Caco-2 (cell line): ENCODE measurements around the gene HJV. TPM values are rescaled to one million over a fixed set of nuclear protein-coding genes. Genes with fewer than 3 reads are reported as not detected.

Experiments used
- BruUV-seq: library from RNA; stranded (reverse); fragments of 400-500 nt; replicated peaks from 2 replicates; lab custom pipeline; 2021; lab: Mats Ljungman, UMichigan
- CTCF ChIA-PET: fragments of 300-600 bp; sonication (Branson Sonifier 250); formaldehyde crosslinking; loops from one replicate; lab custom pipeline; 2022; ENCODE audit warnings: antibody characterized with exemption; lab: Charles Lee
- POLR2A ChIA-PET: fragments of 300-600 bp; sonication (Branson Sonifier 250); formaldehyde crosslinking; loops from one replicate; lab custom pipeline; 2022; ENCODE audit warnings: antibody characterized with exemption; lab: Charles Lee
- DNase-seq, 2 experiments: peaks; one replicate each; pipeline versions ENCODE4 v3.0.0 to v3.0.0-alpha.2; 2020 to 2022
- H3K27me3 ChIP-seq: replicated peaks from 2 replicates; pipeline ENCODE4 v1.6.0; 2011; ENCODE audit warnings: low read length; ENCODE audit not compliant: control insufficient read depth, insufficient read depth
- H3K36me3 ChIP-seq: 2 replicates; pipeline ENCODE4 v1.5.1; 2011; ENCODE audit warnings: low read length; ENCODE audit not compliant: control insufficient read depth, insufficient read depth
- H3K4me1 ChIP-seq: fragments of 250-450 bp; sonication (Bioruptor Pico); 2 replicates; pipeline ENCODE4 v1.5.1; 2020; ENCODE audit warnings: mild to moderate bottlenecking
- H3K4me3 ChIP-seq: 2 replicates; pipeline ENCODE4 v1.5.1; 2011; ENCODE audit warnings: low read depth, mild to moderate bottlenecking, control low read depth, low read length
- H3K9me3 ChIP-seq: fragments of 250-450 bp; sonication (Bioruptor Pico); 2 replicates; pipeline ENCODE4 v1.5.1; 2020; ENCODE audit warnings: mild to moderate bottlenecking, moderate library complexity
- H3K27ac Mint-ChIP-seq: one replicate; pipeline ENCODE4 v1.8.0; 2022; ENCODE audit warnings: mixed read lengths; ENCODE audit not compliant: unreplicated experiment
- H3K27me3 Mint-ChIP-seq: one replicate; pipeline ENCODE4 v1.8.0; 2022; ENCODE audit warnings: mixed read lengths; ENCODE audit not compliant: insufficient read depth, unreplicated experiment
- H3K36me3 Mint-ChIP-seq: one replicate; pipeline ENCODE4 v1.8.0; 2022; ENCODE audit warnings: mild to moderate bottlenecking, mixed read lengths; ENCODE audit not compliant: insufficient read depth, unreplicated experiment
- H3K4me1 Mint-ChIP-seq: one replicate; pipeline ENCODE4 v1.8.0; 2022; ENCODE audit warnings: low read depth, mixed read lengths; ENCODE audit not compliant: unreplicated experiment
- H3K4me3 Mint-ChIP-seq: one replicate; pipeline ENCODE4 v1.8.0; 2022; ENCODE audit warnings: mild to moderate bottlenecking, moderate library complexity, mixed read lengths; ENCODE audit not compliant: unreplicated experiment
- H3K9me3 Mint-ChIP-seq: one replicate; pipeline ENCODE4 v1.8.0; 2022; ENCODE audit warnings: mixed read lengths; ENCODE audit not compliant: unreplicated experiment
- intact Hi-C: fragments of 100-400 bp; cut with micrococcal nuclease; formaldehyde crosslinking; loops from one replicate; pipeline ENCODE4 v1.10.0; 2022; ENCODE audit not compliant: unreplicated experiment
- total RNA-seq: library from RNA; stranded (reverse); gene quantifications from 2 replicates; pipeline ENCODE4 v1.2.3, GENCODE V29; 2022
- TF ChIP-seq, protein P1 (sequence below), 2 experiments: fragments of 200-600 bp in 1 of 2; IDR thresholded peaks; 1 replicate in 1 of 2; 2 replicates in 1 of 2; pipeline versions ENCODE4 v1.5.1 to v1.8.0; 2011 to 2022; ENCODE audit warnings: antibody characterized with exemption in 1 of 2, control low read depth in 1 of 2, inconsistent platforms in 1 of 2, low read depth in 1 of 2, low read length in 1 of 2, mild to moderate bottlenecking in 1 of 2, moderate library complexity in 1 of 2; ENCODE audit not compliant: insufficient read depth in 1 of 2, severe bottlenecking in 1 of 2, unreplicated experiment in 1 of 2

HJV gene
- total RNA-seq, 1 experiment from 2014 or later, result not detected

DNA sequence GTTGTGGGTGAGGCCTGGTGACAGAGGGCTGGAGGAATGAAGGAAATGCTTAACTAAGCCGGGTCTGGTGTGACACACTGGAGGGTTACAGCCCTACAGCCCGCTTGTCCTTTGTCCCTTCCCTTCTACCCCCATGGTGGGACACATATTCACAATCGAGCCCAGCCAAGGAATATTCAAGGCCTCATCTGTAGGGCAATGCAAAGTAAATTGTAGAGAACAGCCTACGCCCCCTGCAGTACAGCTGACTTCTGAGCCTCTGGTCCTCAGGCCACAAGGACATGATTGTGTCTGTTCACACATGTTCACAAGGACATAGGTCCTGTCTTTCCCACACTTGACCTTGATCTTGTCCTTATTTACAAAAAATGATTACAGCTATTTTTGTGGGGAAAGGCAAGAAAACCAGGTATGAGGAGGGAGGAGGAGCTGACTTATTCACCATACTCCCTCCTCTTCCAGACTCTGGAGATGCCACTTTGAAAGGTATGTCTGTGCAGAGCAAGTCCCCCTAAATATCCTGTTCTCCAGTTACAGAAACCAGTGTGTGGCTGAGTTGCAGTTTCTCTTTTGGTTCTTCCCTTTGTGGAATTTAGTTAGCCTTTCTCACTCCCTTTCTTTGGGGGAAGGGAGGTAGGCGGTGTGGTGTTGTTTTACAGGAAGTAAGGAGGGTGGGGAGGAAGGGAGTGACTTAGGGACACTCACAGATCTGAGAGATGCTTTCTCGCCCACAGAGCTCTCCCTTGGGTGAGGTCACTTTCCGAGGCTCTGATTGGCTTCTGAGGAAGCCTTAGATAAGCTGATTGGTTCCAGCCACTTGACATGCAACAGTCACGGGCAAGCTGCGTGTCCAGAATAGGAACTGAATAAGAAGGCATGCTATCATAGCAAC lies 42.4 kb downstream of the HJV start:
- Mint-ChIP-seq H3K9me3 (no peaks in the 10 kb centered on the region), H3K4me1 (no peaks in the 10 kb centered on the region), H3K36me3 (no peaks in the 10 kb centered on the region), H3K27me3 (no peaks in the 10 kb centered on the region), H3K27ac (no peak overlapping the region), H3K4me3 (no peak overlapping the region)
- H3K36me3 ChIP-seq, result no peaks in the 10 kb centered on the region
- POLR2A ChIA-PET, result interaction anchor here (0.6 to 1.9 kb wide), 8 partner anchors 13 to 73 kb away, joined by 3 to 7 read pairs (median 4); partner anchors contain the start of genes ANKRD34A and POLR3GL
- TF ChIP-seq, protein P1, sequence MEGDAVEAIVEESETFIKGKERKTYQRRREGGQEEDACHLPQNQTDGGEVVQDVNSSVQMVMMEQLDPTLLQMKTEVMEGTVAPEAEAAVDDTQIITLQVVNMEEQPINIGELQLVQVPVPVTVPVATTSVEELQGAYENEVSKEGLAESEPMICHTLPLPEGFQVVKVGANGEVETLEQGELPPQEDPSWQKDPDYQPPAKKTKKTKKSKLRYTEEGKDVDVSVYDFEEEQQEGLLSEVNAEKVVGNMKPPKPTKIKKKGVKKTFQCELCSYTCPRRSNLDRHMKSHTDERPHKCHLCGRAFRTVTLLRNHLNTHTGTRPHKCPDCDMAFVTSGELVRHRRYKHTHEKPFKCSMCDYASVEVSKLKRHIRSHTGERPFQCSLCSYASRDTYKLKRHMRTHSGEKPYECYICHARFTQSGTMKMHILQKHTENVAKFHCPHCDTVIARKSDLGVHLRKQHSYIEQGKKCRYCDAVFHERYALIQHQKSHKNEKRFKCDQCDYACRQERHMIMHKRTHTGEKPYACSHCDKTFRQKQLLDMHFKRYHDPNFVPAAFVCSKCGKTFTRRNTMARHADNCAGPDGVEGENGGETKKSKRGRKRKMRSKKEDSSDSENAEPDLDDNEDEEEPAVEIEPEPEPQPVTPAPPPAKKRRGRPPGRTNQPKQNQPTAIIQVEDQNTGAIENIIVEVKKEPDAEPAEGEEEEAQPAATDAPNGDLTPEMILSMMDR (IDR thresholded peaks at IDR 0.05; ENCODE audit: insufficient read depth in 1 of 2, low read depth in 1 of 2, low read length in 1 of 2, severe bottlenecking in 1 of 2, unreplicated experiment in 1 of 2), result peak in 1 of 2 experiments; percentile 37
- no peaks in the 10 kb centered on the region for H3K9me3 ChIP-seq
- H3K4me3 ChIP-seq, result no peak overlapping the region
- peak; percentile 82 to 92 for DNase-seq
- CTCF ChIA-PET, result interaction anchor here (0.6 to 3.1 kb wide), 14 partner anchors 12 to 134 kb away, joined by 3 to 18 read pairs (median 4); partner anchors contain the start of genes ANKRD34A, LIX1L, NUDT17 and POLR3GL
- intact Hi-C loops, result loop anchor here (1.0 to 5.0 kb wide), 2 partner anchors 17 to 52 kb away; partner anchors contain the start of genes RBM8A and TXNIP
- TSS peak; percentile 96 for BruUV-seq
- no peaks in the 10 kb centered on the region for H3K27me3 ChIP-seq
- H3K4me1 ChIP-seq, result peaks cover 32% of the 10 kb centered on the region

DNA sequence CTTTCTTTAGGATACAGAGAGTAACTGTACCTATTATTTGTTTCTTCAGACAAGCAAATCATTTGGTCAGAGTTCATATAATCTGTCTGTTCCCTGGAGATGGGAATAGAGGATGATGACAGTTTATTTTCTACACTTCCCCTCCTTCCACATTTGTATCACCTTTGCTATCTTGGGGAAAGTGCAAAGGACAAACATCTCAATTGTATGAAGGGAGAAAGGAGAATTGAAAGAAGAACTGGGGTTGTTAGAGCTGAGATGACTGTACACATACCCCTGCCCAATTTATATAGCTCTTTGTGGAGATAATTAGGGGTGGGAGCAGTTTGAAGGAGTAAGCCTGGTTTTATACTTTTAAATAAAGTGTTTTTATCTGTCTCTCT lies 43.1 kb downstream of the HJV start:
- Histone ChIP-seq H3K4me1 (peaks cover 32% of the 10 kb centered on the region), H3K4me3 (no peak overlapping the region), H3K27me3 (no peaks in the 10 kb centered on the region), H3K9me3 (no peaks in the 10 kb centered on the region), H3K36me3 (no peaks in the 10 kb centered on the region)
- ChIA-PET CTCF (interaction anchor here (0.8 to 3.1 kb wide), 5 partner anchors 14 to 87 kb away, joined by 3 to 18 read pairs (median 6); partner anchors contain the start of genes ANKRD34A, LIX1L and POLR3GL), POLR2A (interaction anchor here (0.6 to 1.9 kb wide), 2 partner anchors 14 to 31 kb away, joined by 7 to 8 read pairs; partner anchors contain the start of genes ANKRD34A and POLR3GL)
- TF ChIP-seq, protein P1 (IDR thresholded peaks at IDR 0.05; ENCODE audit: insufficient read depth in 1 of 2, low read depth in 1 of 2, low read length in 1 of 2, severe bottlenecking in 1 of 2, unreplicated experiment in 1 of 2), result no peak
- H3K27me3 Mint-ChIP-seq, result no peaks in the 10 kb centered on the region
- BruUV-seq, result no TSS peak
- no peak for DNase-seq
- H3K9me3 Mint-ChIP-seq, result no peaks in the 10 kb centered on the region
- H3K4me3 Mint-ChIP-seq, result no peak overlapping the region
- H3K36me3 Mint-ChIP-seq, result no peaks in the 10 kb centered on the region
- H3K27ac Mint-ChIP-seq, result no peak overlapping the region
- intact Hi-C loops, result loop anchor here (5.0 kb wide), 1 partner anchor 51 kb away; the partner anchor contains the start of gene RBM8A
- H3K4me1 Mint-ChIP-seq, result no peaks in the 10 kb centered on the region
